Esophagus muscularis mucosa (tissue), 4 donors: ENCODE measurements around the gene ZNF768.

ENCODE experiments used
- EP300 ChIP-seq: sonication (generic); formaldehyde crosslinking; IDR thresholded peaks from one replicate; pipeline ENCODE4 v1.6.1; 2017; ENCODE audit warnings: antibody characterized with exemption
- POLR2A ChIP-seq: fragments of 450-650 bp; IDR thresholded peaks from one replicate; pipeline ENCODE4 v1.6.1; 2017; ENCODE audit warnings: antibody characterized with exemption, moderate library complexity, mild to moderate bottlenecking, low read depth
- TF ChIP-seq, protein P1 (sequence below), 3 experiments: fragments of 200-600 bp in 2 of 3; fragments of 450-650 bp in 1 of 3; sonication (generic) in 2 of 3; IDR thresholded peaks; one replicate each; pipeline ENCODE4 v1.5.1; 2017 to 2019; ENCODE audit warnings: antibody characterized with exemption in 3 of 3, mild to moderate bottlenecking in 2 of 3, moderate library complexity in 1 of 3

DNA sequence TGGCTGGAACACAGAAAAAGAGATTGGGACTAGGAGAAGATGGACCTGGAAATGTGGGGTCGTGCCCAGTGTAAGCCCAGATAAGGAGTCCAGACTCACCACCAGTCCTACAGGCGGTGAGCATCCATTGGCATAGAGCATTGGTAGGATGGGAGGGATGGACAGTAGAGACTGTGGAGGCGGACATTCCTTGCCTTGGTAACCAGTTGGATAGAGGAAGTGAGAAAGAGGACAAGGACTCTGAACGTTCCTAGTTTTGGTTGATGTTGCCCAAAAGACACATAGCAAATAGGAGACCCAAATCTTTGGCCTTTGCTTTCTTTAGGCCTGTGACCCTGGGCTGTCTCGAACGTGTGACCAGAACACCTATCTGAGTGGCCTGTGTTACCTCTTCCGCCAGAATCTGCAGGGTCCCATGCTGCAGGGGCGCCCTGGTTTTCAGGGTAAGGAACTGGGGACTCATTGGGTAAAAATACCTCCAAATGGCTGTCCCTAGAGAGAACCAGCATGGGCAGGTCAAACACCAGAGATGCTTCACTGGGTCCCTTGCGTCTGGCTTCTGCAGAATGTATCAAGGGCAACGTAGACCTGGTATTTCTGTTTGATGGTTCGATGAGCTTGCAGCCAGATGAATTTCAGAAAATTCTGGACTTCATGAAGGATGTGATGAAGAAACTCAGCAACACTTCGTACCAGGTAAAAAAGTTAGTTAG is 47.4 kb downstream of the ZNF768 start:
- TF ChIP-seq, protein P1, sequence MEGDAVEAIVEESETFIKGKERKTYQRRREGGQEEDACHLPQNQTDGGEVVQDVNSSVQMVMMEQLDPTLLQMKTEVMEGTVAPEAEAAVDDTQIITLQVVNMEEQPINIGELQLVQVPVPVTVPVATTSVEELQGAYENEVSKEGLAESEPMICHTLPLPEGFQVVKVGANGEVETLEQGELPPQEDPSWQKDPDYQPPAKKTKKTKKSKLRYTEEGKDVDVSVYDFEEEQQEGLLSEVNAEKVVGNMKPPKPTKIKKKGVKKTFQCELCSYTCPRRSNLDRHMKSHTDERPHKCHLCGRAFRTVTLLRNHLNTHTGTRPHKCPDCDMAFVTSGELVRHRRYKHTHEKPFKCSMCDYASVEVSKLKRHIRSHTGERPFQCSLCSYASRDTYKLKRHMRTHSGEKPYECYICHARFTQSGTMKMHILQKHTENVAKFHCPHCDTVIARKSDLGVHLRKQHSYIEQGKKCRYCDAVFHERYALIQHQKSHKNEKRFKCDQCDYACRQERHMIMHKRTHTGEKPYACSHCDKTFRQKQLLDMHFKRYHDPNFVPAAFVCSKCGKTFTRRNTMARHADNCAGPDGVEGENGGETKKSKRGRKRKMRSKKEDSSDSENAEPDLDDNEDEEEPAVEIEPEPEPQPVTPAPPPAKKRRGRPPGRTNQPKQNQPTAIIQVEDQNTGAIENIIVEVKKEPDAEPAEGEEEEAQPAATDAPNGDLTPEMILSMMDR (IDR thresholded peaks at IDR 0.05), result no peak
- no peak for TF ChIP-seq POLR2A
- TF ChIP-seq EP300, result no peak
